ENCODE measurements around the gene NRAS.
A peak's percentile ranks its signal among the peaks of the same experiment; 100 is the strongest.
"Not testable (repeated sequence)": the region's sequence is repeated elsewhere in the genome, so short reads cannot be mapped to it uniquely, and the experiment has no call there.

Gene NRAS

DNA sequence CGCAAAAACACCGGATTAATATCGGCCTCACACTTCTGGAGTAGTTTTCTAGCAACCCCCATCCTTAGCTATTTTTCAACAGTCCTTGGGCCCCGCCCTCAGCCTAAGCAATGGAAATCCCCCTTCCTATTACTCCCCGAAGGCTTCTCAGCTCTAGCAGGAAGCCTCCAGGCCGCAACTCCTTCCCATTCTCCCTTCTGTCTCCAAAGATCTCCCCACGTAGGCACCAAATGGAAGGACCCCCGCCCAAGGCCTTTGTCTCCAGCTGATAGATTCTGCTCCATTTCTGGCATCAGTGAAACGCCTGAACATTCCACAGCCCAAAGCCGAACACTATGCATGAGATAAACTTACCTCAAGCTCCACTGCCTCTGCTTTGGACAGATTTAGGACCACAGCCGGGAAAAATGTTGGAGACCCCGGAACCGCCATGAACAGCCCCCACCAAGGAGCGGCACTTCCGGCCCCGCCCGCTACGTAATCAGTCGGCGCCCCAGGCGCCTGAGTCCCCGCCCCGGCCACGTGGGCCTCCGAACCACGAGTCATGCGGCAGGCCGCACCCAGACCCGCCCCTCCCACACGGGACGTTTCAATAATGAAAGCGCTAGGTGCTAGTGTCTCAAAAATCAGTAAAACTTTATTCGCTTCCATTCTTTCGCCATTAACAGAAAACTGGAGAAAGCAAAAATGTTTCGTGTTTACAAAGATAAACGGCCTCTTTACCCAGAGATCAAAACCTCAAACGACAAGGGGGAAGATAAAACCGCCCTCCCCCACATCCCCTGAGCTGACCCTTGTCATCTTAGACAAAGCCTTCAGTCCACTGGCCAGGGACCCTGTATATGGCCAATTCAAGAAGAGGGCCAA, at the start of gene NRAS:
Gene NRAS, minus strand, starts transcription at position 468 of the 867 bp plus-strand sequence. CDS start 611 bp downstream, outside the sequence.
- peak; percentile 95 for DNase-seq

DNA sequence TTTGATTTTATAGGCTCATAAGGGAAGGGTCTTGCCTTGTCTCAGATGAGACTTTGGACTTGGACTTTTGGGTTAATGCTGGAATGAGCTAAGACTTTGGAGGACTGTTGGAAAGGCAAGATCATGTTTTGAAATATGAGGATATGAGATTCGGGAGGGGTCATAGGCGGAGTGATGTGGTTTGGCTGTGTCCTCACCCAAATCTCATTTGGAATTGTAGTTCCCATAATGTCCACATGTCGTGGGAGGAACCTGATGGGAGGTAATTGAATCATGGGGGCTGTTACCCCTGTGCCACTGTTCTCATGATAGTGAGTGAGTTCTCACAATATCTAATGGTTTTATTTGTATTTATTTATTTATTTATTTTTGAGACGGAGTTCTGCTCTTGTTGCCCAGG, 48.1 kb upstream of the NRAS start:
- no peak for DNase-seq

DNA sequence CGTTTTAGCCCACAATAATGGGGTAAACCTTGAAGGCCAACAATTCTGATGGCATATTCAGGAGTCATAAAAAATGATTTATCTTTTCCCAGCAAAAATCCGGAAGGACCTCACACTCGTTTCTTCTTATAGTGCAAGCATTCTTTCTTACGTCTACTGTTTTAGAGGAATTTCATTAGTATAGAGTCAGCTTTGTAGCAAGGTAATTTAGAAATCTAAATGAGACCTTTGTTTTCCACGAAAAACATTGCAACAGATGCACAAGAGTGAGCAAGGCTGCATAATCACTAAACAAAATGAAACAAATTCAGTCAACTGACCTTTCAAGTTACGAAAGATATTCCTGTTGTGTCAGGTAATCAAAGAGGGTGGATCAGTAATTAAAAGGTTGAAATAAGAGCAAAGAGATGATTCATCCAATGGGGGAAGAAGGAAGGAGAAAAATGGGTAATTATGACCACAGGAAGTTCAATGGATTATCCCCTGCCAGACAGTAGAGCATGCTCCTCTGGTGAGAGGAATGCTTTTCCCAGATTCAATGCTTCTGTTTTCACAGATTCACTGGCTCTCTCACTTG, 41.8 kb upstream of the NRAS start:
- DNase-seq = no peak

GRCh38 chr1:114757455-114758255, 41.1 kb upstream of the NRAS start, which contains the start of gene CSDE1:
CSDE1 (minus strand) TSS chr1:114757984; CDS start chr1:114739890, 18,094 bp downstream.
- peak; percentile 98 for DNase-seq

GRCh38 chr1:114756949-114757454, 40.4 kb upstream of the NRAS start:
- DNase-seq = peak in 1 of 2 donors; percentile 33

DNA sequence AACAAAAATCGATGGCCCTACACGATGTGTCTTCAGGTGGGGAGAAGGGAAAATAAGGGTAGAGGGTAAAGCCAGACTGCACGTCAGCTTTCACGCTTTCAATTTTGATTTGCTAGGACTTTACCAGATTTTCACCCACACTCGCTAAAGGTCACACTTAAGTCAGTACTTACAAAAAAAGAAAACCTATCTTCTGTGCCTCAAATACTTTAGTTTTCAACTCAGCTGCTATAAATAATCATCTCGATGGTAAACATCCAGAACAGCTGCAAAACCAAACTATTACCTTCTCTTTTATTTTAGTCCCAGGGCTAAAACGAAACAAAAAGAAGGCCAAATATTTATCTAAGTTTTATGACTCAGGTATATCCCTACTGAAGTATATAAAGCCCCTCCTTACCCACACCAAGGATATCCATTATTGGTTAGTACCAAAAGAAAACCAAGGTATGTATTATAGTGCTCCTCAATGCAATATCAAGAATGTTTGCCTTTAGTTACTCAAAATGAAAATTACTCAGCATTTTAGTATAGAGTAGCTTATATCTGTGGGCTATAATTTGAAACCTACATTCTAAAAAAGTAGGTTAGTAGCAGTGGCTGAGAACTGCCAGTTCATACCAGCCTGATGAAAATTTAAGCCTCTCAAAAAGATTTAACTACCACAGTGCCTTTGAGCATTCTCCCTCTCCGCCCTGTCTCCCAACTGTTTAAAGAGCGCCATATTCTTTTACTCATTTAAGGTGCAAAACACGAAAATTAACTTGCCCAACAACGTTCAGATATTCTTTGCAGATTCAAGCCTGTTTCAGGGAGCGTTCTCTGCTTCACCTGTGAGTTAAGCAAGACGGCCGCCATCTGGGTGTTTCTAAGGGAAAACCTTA, 39.7 kb upstream of the NRAS start:
- DNase-seq = peak in 1 of 2 donors; percentile 46

DNA sequence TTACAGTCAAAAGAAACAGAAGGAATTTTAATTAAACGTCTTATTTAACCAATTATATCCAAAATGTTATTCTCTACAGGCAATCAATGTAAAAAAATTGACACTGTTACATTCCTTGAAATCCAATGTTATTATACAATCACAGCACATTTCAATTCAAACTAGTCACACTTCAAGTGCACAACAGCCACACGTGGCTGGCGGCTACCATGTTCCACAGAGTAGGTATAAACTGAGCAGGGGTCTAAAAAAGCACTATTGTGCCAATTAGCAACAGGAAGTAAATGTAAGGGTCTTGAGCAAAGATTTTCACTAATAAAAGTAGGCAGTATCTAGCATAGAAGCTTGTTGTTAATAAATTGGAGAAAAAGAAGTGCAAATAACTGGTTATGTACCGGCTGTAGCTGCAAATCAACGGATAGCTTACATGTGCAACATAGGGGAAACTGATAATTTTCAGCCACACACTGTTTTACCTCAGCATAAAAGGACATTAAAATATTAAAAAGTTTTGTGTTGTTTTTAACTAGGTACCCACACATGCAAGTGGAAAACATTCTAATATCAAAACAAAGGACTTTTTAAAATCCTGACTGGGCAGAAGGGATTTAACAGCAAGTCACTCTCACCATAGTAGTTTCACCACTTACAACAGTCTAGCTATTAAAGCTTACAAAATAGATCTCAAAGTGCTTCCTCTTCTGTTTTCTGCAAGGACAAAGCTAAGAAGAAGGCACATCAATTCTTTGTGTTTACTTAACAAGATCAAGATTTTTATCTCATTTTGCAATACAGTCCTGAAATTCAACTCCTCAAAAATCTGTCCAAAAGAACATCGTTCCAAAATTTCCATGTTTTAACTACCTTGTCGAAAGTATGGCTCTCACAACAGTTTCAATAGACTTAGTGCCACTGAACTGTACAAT, 38.7 kb upstream of the NRAS start:
- no peak for DNase-seq

- not testable (repeated sequence) for DNase-seq
These were observed 37.1 kb upstream of the NRAS start for GRCh38 chr1:114753702-114754101.

GRCh38 chr1:114753143-114753542, 36.6 kb upstream of the NRAS start:
- DNase-seq = no peak

- DNase-seq = no peak
These were observed 34.2 kb upstream of the NRAS start for GRCh38 chr1:114750780-114751179.

GRCh38 chr1:114749835-114750234, 33.3 kb upstream of the NRAS start:
- no peak for DNase-seq

- DNase-seq = no peak
These were observed 30.0 kb upstream of the NRAS start for GRCh38 chr1:114746450-114747121.

GRCh38 chr1:114745291-114745690, 28.7 kb upstream of the NRAS start:
- no peak for DNase-seq

DNA sequence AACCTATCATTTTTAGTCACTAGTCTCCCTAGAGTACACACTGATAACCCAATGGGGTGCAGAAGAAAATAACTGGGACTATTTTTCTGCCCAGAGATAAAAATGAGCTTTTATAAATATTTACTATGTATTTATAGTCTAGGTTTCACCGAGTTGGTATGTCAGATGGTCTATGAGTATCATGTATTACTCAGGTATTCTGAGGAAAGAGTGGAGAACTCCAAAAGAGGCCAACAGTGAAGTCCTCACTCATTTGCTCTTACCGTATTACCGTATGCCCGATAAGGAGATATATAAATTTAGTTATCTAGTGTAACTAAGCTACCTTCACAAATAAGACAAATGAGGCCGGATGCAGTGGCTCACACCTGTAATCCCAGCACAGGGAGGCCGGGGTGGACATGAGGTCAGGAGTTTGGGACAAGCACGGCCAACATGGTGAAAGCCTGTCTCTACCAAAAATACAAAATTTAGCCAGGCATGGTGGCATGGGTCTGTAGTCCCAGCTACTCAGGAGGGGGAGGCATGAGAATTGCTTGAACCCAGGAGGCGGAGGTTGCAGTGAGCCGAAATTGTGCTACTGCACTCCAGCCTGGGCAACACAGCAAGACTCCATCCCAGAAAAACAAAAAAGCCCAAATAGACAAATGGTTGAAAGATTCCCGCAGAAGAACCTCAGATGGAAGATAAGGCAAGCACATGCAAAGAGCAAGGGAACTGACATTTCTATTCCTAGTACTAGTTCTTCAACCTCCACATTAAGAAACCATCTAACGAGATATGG, 25.6 kb upstream of the NRAS start:
- no peak for DNase-seq

GRCh38 chr1:114740331-114740730, 23.8 kb upstream of the NRAS start:
- DNase-seq = no peak

GRCh38 chr1:114737314-114737849, 20.8 kb upstream of the NRAS start:
- DNase-seq = no peak

DNA sequence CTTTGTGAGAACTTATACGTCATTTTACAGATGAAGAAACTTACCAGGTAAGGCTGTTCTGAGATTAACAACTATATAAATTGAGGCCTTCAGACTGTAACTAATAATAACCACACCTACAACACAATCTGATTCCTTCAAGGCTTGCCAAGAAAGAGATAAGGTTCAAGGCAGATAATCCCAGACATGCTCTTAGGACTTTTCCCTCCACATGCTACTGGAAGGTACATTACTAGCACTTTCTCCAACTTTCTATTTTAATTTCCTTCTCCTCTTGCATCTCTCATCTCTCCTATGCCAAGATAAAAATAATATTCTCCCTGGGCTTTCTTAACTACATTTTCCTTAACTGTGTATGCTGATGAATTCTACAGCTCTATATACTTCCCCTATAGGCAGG, 18.9 kb upstream of the NRAS start:
- no peak for DNase-seq

GRCh38 chr1:114729782-114730181, 13.2 kb upstream of the NRAS start:
- no peak for DNase-seq

- DNase-seq = no peak
These were observed 12.0 kb upstream of the NRAS start for GRCh38 chr1:114728553-114728952.

Data from CD4-positive, alpha-beta T cell treated with Interleukin-4 for 1 hour (primary cell).